ENCODE results near the gene ASCC3. TPM values are rescaled to one million over a fixed set of nuclear protein-coding genes. Genes with fewer than 3 reads are reported as not detected.

Gene ASCC3
- total RNA-seq, 1 experiment from 2014 or later, result 40.5 TPM

DNA sequence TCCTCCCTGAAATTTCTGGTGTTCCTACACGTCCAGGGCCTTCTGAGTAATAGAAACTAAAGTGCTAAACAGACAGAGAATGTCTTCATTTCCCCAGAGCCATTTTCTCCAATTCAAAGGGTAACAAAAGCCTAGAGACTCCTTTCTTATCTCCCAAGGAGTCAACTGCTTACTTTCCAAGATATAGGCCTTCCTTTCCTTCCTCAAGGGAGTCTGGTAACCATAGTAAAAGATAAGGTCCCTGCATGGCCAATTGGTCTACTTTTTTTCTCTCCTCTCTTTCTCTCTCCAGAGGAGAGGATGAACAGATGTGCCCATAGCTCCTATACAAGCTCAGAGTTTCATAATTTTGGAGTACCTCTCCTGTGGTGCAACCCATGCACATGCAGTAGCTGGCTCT lies 185.7 kb downstream of the ASCC3 start:
- RAD21 ChIA-PET (ENCODE audit: low non-redundant PET in 1 of 2, low total read pairs in 2 of 2, uncharacterized antibody in 2 of 2, unreplicated experiment in 2 of 2), result no interaction called here
- no peaks in the 10 kb centered on the region for H3K9me2 ChIP-seq (ENCODE audit: insufficient read depth)
- POLR2A ChIA-PET, result no interaction called here
- no peaks in the 10 kb centered on the region for H3K36me3 ChIP-seq (ENCODE audit: control insufficient read depth in 1 of 2, insufficient read depth in 2 of 2, low read length in 2 of 2)
- H3K9me3 ChIP-seq (ENCODE audit: control insufficient read depth in 1 of 2, insufficient read depth in 1 of 2, low read depth in 1 of 2, low read length in 2 of 2), result no peaks in the 10 kb centered on the region
- H2AFZ ChIP-seq (ENCODE audit: low read depth, low read length, poor library complexity, severe bottlenecking), result no peak overlapping the region
- CTCF ChIA-PET, result no interaction called here
- no peak overlapping the region for H3K4me3 ChIP-seq (replicated peaks in 1 of 2; ENCODE audit: low read depth in 1 of 2, low read length in 2 of 2)
- ATAC-seq, result no peak
- DNase-seq (ENCODE audit: low read depth, low spot score), result no peak
- H3K79me2 ChIP-seq (ENCODE audit: insufficient read depth, low read length), result no peaks in the 10 kb centered on the region
- no peak overlapping the region for H3K9ac ChIP-seq (ENCODE audit: low read length)
- no peak overlapping the region for H3K27ac ChIP-seq (ENCODE audit: low read depth, low read length)
- intact Hi-C loops (cut with micrococcal nuclease), result no loop called here
- H4K20me1 ChIP-seq (ENCODE audit: insufficient read depth), result no peaks in the 10 kb centered on the region
- no TSS peak for BruUV-seq (replicated peaks)
- no peaks in the 10 kb centered on the region for H3K27me3 ChIP-seq (ENCODE audit: insufficient read depth, low read length)
- H3K4me1 ChIP-seq (ENCODE audit: control insufficient read depth in 1 of 2, insufficient read depth in 2 of 2, low read length in 2 of 2), result no peaks in the 10 kb centered on the region
- TF ChIP-seq, protein P1, sequence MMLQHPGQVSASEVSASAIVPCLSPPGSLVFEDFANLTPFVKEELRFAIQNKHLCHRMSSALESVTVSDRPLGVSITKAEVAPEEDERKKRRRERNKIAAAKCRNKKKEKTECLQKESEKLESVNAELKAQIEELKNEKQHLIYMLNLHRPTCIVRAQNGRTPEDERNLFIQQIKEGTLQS (IDR thresholded peaks at IDR 0.05), result no peak
- no peak for TF ChIP-seq EZH2 (IDR thresholded peaks at IDR 0.05)
- TF ChIP-seq SIN3A (IDR thresholded peaks at IDR 0.05; ENCODE audit: low read depth), result no peak
- TF ChIP-seq, protein P2, sequence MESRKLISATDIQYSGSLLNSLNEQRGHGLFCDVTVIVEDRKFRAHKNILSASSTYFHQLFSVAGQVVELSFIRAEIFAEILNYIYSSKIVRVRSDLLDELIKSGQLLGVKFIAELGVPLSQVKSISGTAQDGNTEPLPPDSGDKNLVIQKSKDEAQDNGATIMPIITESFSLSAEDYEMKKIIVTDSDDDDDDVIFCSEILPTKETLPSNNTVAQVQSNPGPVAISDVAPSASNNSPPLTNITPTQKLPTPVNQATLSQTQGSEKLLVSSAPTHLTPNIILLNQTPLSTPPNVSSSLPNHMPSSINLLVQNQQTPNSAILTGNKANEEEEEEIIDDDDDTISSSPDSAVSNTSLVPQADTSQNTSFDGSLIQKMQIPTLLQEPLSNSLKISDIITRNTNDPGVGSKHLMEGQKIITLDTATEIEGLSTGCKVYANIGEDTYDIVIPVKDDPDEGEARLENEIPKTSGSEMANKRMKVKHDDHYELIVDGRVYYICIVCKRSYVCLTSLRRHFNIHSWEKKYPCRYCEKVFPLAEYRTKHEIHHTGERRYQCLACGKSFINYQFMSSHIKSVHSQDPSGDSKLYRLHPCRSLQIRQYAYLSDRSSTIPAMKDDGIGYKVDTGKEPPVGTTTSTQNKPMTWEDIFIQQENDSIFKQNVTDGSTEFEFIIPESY (IDR thresholded peaks at IDR 0.05; ENCODE audit: extremely low read depth, insufficient replicate concordance, low read length), result no peak
- no peak for TF ChIP-seq ZFX (IDR thresholded peaks at IDR 0.05)
- TF ChIP-seq SP1 (IDR thresholded peaks at IDR 0.05; ENCODE audit: low read depth), result no peak
- no peak for TF ChIP-seq ELF1 (IDR thresholded peaks at IDR 0.05; ENCODE audit: borderline replicate concordance, low read depth)
- TF ChIP-seq CBX3 (IDR thresholded peaks at IDR 0.05; ENCODE audit: low read depth), result no peak
- no peak overlapping the region for H3K4me2 ChIP-seq (ENCODE audit: low read length)

DNA sequence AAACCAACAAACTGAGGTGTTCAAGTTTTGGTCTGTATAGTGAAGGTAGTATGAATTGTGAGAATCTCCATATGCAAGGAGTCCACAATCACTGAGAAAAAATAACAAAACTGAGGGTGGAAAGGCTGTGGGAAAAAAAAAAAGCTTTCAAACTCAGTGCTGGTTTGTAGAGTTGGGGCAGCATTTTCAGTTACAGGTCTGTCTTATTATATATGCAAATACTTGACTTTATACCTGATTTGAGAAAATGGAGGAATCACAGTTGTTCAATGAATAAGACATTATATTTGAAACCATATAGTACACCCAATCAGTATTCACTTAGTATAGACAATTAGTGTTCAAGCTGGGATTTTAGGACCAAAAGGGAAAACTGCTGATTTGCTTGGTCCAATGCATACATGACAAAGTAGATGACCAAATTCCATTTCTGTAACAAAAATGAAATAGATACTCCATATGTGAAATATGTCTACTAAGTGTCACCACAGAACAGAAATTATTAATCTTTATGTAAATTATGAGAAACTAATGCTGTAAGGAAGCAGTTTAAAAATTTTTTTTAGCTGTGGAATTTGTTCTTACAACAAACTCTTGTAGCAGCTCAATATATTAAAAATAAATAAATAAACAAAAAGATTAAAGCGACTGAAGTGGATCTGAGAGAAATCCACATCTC lies 187.7 kb downstream of the ASCC3 start:
- ATAC-seq (no peak), DNase-seq (ENCODE audit: low read depth, low spot score) (no peak)
- no peaks in the 10 kb centered on the region for H3K9me3 ChIP-seq (ENCODE audit: control insufficient read depth in 1 of 2, insufficient read depth in 1 of 2, low read depth in 1 of 2, low read length in 2 of 2)
- ChIA-PET RAD21 (ENCODE audit: low non-redundant PET in 1 of 2, low total read pairs in 2 of 2, uncharacterized antibody in 2 of 2, unreplicated experiment in 2 of 2) (no interaction called here), CTCF (no interaction called here), POLR2A (no interaction called here)
- intact Hi-C loops (cut with micrococcal nuclease), result no loop called here
- H3K36me3 ChIP-seq (ENCODE audit: control insufficient read depth in 1 of 2, insufficient read depth in 2 of 2, low read length in 2 of 2), result no peaks in the 10 kb centered on the region
- no peaks in the 10 kb centered on the region for H3K9me2 ChIP-seq (ENCODE audit: insufficient read depth)
- H3K4me1 ChIP-seq (ENCODE audit: control insufficient read depth in 1 of 2, insufficient read depth in 2 of 2, low read length in 2 of 2), result no peaks in the 10 kb centered on the region
- no peak overlapping the region for H3K4me2 ChIP-seq (ENCODE audit: low read length)
- no peaks in the 10 kb centered on the region for H4K20me1 ChIP-seq (ENCODE audit: insufficient read depth)
- no peak overlapping the region for H3K4me3 ChIP-seq (replicated peaks in 1 of 2; ENCODE audit: low read depth in 1 of 2, low read length in 2 of 2)
- H2AFZ ChIP-seq (ENCODE audit: low read depth, low read length, poor library complexity, severe bottlenecking), result no peak overlapping the region
- no TSS peak for BruUV-seq (replicated peaks)
- H3K27me3 ChIP-seq (ENCODE audit: insufficient read depth, low read length), result no peaks in the 10 kb centered on the region
- H3K79me2 ChIP-seq (ENCODE audit: insufficient read depth, low read length), result no peaks in the 10 kb centered on the region
- no peak overlapping the region for H3K27ac ChIP-seq (ENCODE audit: low read depth, low read length)
- H3K9ac ChIP-seq (ENCODE audit: low read length), result no peak overlapping the region
- no peak for TF ChIP-seq ZNF274 (IDR thresholded peaks at IDR 0.05; ENCODE audit: low read depth, low read length)
- TF ChIP-seq, protein P3, sequence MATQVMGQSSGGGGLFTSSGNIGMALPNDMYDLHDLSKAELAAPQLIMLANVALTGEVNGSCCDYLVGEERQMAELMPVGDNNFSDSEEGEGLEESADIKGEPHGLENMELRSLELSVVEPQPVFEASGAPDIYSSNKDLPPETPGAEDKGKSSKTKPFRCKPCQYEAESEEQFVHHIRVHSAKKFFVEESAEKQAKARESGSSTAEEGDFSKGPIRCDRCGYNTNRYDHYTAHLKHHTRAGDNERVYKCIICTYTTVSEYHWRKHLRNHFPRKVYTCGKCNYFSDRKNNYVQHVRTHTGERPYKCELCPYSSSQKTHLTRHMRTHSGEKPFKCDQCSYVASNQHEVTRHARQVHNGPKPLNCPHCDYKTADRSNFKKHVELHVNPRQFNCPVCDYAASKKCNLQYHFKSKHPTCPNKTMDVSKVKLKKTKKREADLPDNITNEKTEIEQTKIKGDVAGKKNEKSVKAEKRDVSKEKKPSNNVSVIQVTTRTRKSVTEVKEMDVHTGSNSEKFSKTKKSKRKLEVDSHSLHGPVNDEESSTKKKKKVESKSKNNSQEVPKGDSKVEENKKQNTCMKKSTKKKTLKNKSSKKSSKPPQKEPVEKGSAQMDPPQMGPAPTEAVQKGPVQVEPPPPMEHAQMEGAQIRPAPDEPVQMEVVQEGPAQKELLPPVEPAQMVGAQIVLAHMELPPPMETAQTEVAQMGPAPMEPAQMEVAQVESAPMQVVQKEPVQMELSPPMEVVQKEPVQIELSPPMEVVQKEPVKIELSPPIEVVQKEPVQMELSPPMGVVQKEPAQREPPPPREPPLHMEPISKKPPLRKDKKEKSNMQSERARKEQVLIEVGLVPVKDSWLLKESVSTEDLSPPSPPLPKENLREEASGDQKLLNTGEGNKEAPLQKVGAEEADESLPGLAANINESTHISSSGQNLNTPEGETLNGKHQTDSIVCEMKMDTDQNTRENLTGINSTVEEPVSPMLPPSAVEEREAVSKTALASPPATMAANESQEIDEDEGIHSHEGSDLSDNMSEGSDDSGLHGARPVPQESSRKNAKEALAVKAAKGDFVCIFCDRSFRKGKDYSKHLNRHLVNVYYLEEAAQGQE (IDR thresholded peaks at IDR 0.05; ENCODE audit: low read depth), result no peak
- TF ChIP-seq POLR2AphosphoS5 (IDR thresholded peaks at IDR 0.05; ENCODE audit: low read depth, low read length), result no peak
- no peak for TF ChIP-seq RAD21 (IDR thresholded peaks at IDR 0.05; ENCODE audit: low read depth)
- no peak for TF ChIP-seq EGR1 (IDR thresholded peaks at IDR 0.05; ENCODE audit: low read depth)
- TF ChIP-seq TCF7L2 (IDR thresholded peaks at IDR 0.05; ENCODE audit: borderline replicate concordance, extremely low read depth, insufficient read depth, insufficient read length), result no peak
- TF ChIP-seq SIN3A (IDR thresholded peaks at IDR 0.05; ENCODE audit: low read depth), result no peak
- TF ChIP-seq FOSL1 (IDR thresholded peaks at IDR 0.05; ENCODE audit: low read depth), result no peak

All from HCT116 (cell line).